Esophagus muscularis mucosa (tissue), 4 donors: ENCODE data around the gene ERGIC1. TPM values are rescaled to one million over a fixed set of nuclear protein-coding genes. Genes with fewer than 3 reads are reported as not detected.
A peak's percentile ranks its signal among the peaks of the same experiment; 100 is the strongest.

Experiments
- DNase-seq: peaks from one replicate; pipeline ENCODE4 v3.0.0-alpha.2; 2017; ENCODE audit errors: extremely low spot score
- H3K27ac ChIP-seq, 4 donors: fragments of 200-600 bp; sonication (generic); replicated peaks in 1 of 4; 1 replicate in 3 of 4; 2 replicates in 1 of 4; pipeline ENCODE4 v1.5.1; 2016 to 2019; ENCODE audit warnings: mild to moderate bottlenecking in 1 of 4
- H3K27me3 ChIP-seq, 4 donors: fragments of 200-600 bp; sonication (generic); one replicate each; pipeline versions ENCODE4 v1.5.1 to v1.6.0; 2016 to 2019
- H3K36me3 ChIP-seq, 4 donors: fragments of 200-600 bp; sonication (generic); one replicate each; pipeline ENCODE4 v1.5.1; 2016 to 2019
- H3K4me1 ChIP-seq, 4 donors: fragments of 200-600 bp; sonication (generic); one replicate each; pipeline ENCODE4 v1.5.1; 2016 to 2019
- H3K4me3 ChIP-seq, 4 donors: fragments of 200-600 bp; sonication (generic); 1 replicate in 2 of 4; 2 replicates in 2 of 4; pipeline ENCODE4 v1.5.1; 2016 to 2019; ENCODE audit warnings: mild to moderate bottlenecking in 4 of 4, moderate library complexity in 1 of 4
- H3K9me3 ChIP-seq, 4 donors: fragments of 200-600 bp; sonication (generic); 1 replicate in 3 of 4; 2 replicates in 1 of 4; pipeline ENCODE4 v1.5.1; 2016 to 2019
- CTCF ChIP-seq, 3 experiments: fragments of 200-600 bp in 2 of 3; fragments of 450-650 bp in 1 of 3; sonication (generic) in 2 of 3; IDR thresholded peaks; one replicate each; pipeline ENCODE4 v1.5.1; 2017 to 2019; ENCODE audit warnings: antibody characterized with exemption in 3 of 3, mild to moderate bottlenecking in 2 of 3, moderate library complexity in 1 of 3
- EP300 ChIP-seq: sonication (generic); formaldehyde crosslinking; IDR thresholded peaks from one replicate; pipeline ENCODE4 v1.6.1; 2017; ENCODE audit warnings: antibody characterized with exemption
- POLR2A ChIP-seq: fragments of 450-650 bp; IDR thresholded peaks from one replicate; pipeline ENCODE4 v1.6.1; 2017; ENCODE audit warnings: antibody characterized with exemption, moderate library complexity, mild to moderate bottlenecking, low read depth
- POLR2AphosphoS5 ChIP-seq, 2 donors: sonication (generic); formaldehyde crosslinking; IDR thresholded peaks; one replicate each; pipeline ENCODE4 v1.6.1; 2017; ENCODE audit warnings: antibody characterized with exemption in 2 of 2
- WGBS: methylation state at CpG from one replicate; pipeline ENCODE4 v1.1.5; 2018; 5-methylcytosine and 5-hydroxymethylcytosine counted together
- intact Hi-C: fragments of 100-400 bp; cut with DNase I; formaldehyde crosslinking; loops from one replicate; pipeline ENCODE4 v1.15.1; 2023
- total RNA-seq, 4 donors: library from RNA; depleted of rRNA; stranded (reverse); fragments of >200 nt; gene quantifications; one replicate each; pipeline versions ENCODE4 v1.1.0 to v1.2.1, GENCODE V29; 2016

The ERGIC1 gene
- total RNA-seq, 4 donors from 2014 or later, result 105 to 161 (median 145) TPM

DNA sequence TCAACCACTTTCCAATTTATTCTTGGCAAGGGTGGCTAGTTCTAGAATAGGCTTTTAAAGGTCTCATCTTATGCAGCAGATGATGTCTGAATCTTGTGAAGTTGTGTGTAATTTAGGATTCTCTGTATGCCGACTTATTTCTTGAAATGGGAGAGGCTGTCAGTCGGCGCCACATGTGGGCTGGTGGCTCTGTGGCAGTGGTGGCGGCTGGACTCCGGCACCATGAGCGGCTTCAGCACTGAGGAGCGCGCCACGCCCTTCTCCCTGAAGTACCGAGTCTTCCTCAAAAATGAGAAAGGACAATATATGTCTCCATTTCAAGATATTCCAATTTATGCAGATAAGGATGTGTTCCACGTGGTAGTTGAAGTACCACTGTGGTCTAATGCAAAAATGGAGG lies 141.2 kb downstream of the ERGIC1 start:
- no peaks in the 10 kb centered on the region for H3K4me1 ChIP-seq
- WGBS, result 86% methylated on average over 11 of the region's 11 CpGs
- no peak overlapping the region for H3K4me3 ChIP-seq
- H3K36me3 ChIP-seq, result peaks cover under 1% of the 10 kb centered on the region in 4 donors
- no peak for TF ChIP-seq POLR2AphosphoS5 (IDR thresholded peaks at IDR 0.05)
- TF ChIP-seq POLR2A, result no peak
- no peak for TF ChIP-seq EP300
- H3K9me3 ChIP-seq, result no peaks in the 10 kb centered on the region
- no peak for DNase-seq
- intact Hi-C loops, result loop anchor here (10.0 kb wide), 1 partner anchor 310 kb away; no protein-coding TSS in a partner anchor
- no peak overlapping the region for H3K27ac ChIP-seq
- H3K27me3 ChIP-seq, result no peaks in the 10 kb centered on the region

DNA sequence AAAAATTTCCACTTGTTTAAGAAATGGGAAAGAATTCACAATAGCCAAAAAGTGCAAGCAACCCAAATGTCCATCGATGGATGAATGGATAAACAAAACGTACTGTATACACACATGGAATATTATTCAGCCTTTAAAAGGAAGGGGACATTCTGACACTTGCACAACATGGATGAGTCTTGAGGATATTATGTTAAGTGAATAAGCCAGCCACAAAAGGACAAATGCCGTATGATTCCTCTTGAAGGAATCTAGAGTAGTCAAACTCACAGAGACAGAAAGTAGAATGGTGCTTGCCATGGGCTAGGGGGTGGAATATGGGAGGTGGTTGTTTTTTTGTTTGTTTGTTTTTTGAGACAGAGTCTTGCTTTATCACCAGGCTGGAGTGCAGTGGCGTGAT lies 145.7 kb downstream of the ERGIC1 start:
- DNase-seq, result no peak
- no peak for TF ChIP-seq POLR2AphosphoS5 (IDR thresholded peaks at IDR 0.05)
- TF ChIP-seq CTCF (IDR thresholded peaks at IDR 0.05), result no peak
- no peak for TF ChIP-seq POLR2A
- no peak for TF ChIP-seq EP300
- Histone ChIP-seq H3K4me1 (peaks cover 5 to 13% (median 11%) of the 10 kb centered on the region in 4 donors), H3K36me3 (no peaks in the 10 kb centered on the region), H3K9me3 (no peaks in the 10 kb centered on the region), H3K4me3 (no peak overlapping the region), H3K27me3 (no peaks in the 10 kb centered on the region), H3K27ac (no peak overlapping the region)
- intact Hi-C loops, result loop anchor here (5.0 to 10.0 kb wide), 2 partner anchors 163 to 305 kb away; partner anchors contain the start of gene BNIP1
- WGBS, result 84% methylated on average over 4 of the region's 4 CpGs

DNA sequence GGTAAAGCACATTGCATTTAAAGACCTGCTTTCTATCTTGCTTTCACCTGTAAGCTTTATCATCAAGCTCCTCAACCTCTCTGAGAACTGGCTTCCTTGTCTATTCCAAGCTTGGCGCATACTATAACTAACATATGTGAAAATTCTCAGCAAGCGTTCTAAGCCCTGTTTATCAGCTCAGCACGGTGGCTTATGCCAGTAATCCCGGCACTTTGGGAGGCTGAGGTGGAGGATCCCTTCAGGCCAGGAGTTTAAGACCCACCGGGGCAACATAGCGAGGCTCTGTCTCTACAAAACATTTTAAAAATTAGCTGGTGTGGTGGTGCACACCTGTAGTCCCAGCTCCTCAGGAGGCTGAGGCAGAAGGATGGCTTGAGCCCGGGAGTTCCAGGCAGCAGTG lies 147.9 kb downstream of the ERGIC1 start:
- DNase-seq, result no peak
- Histone ChIP-seq H3K4me3 (no peak overlapping the region), H3K36me3 (peaks cover 0 to 15% (median 5%) of the 10 kb centered on the region in 4 donors), H3K27me3 (no peaks in the 10 kb centered on the region), H3K9me3 (no peaks in the 10 kb centered on the region), H3K4me1 (peaks cover 17 to 33% (median 30%) of the 10 kb centered on the region in 4 donors), H3K27ac (no peak overlapping the region)
- intact Hi-C loops, result loop anchor here (5.0 kb wide), 1 partner anchor 160 kb away; the partner anchor contains the start of gene BNIP1
- TF ChIP-seq EP300 (no peak), CTCF (IDR thresholded peaks at IDR 0.05) (no peak)
- 94% methylated on average over 5 of the region's 7 CpGs for WGBS

- H3K27me3 ChIP-seq, result no peaks in the 10 kb centered on the region
- peaks cover 0 to 24% (median 17%) of the 10 kb centered on the region in 4 donors for H3K36me3 ChIP-seq
- H3K27ac ChIP-seq, result peak within 1 kb of the TSS; percentile 94 to 98 (median 96)
- no CpG with 5 or more reads among the region's 49 CpGs for WGBS
- peak; percentile 98 for DNase-seq
- H3K9me3 ChIP-seq, result no peaks in the 10 kb centered on the region
- TF ChIP-seq CTCF (IDR thresholded peaks at IDR 0.05) (peak in 1 of 3 experiments; percentile 27), POLR2AphosphoS5 (IDR thresholded peaks at IDR 0.05) (peak; percentile 97 to 98), POLR2A (peak; percentile 88), EP300 (no peak)
- intact Hi-C loops, result loop anchor here (2.0 to 5.0 kb wide), 2 partner anchors 73 to 159 kb away; partner anchors contain the start of genes BNIP1 and CREBRF
- peaks cover 17 to 47% (median 41%) of the 10 kb centered on the region in 4 donors for H3K4me1 ChIP-seq
- H3K4me3 ChIP-seq, result peak within 1 kb of the TSS; percentile 81 to 95 (median 90)
Measured at GRCh38 chr5:172983542-172984243, 149.6 kb downstream of the ERGIC1 start, which contains the start of gene ATP6V0E1. TSS of gene ATP6V0E1 (plus strand) at chr5:172983771. CDS start at chr5:172983861, 90 bp downstream.

- H3K27ac ChIP-seq, result peak overlapping the region; percentile 94 to 98 (median 96)
- no peaks in the 10 kb centered on the region for H3K9me3 ChIP-seq
- peak; percentile 96 for DNase-seq
- H3K27me3 ChIP-seq, result no peaks in the 10 kb centered on the region
- H3K36me3 ChIP-seq, result peaks cover 0 to 29% (median 20%) of the 10 kb centered on the region in 4 donors
- peak overlapping the region; percentile 81 to 95 (median 90) for H3K4me3 ChIP-seq
- TF ChIP-seq CTCF (IDR thresholded peaks at IDR 0.05), result peak; percentile 38 to 52 (median 48)
- no peak for TF ChIP-seq POLR2A
- peak; percentile 13 to 68 for TF ChIP-seq POLR2AphosphoS5 (IDR thresholded peaks at IDR 0.05)
- TF ChIP-seq EP300, result no peak
- 2% methylated on average over 12 of the region's 15 CpGs for WGBS
- H3K4me1 ChIP-seq, result peaks cover 17 to 53% (median 42%) of the 10 kb centered on the region in 4 donors
- intact Hi-C loops, result loop anchor here (2.0 to 5.0 kb wide), 2 partner anchors 72 to 158 kb away; partner anchors contain the start of genes BNIP1 and CREBRF
Measured at GRCh38 chr5:172984244-172984953, 150.3 kb downstream of the ERGIC1 start.
